HepG2 (cell line): ENCODE measurements around the gene CNP. TPM values are rescaled to one million over a fixed set of nuclear protein-coding genes. Genes with fewer than 3 reads are reported as not detected.

ENCODE experiments used
- AGO2 ChIP-seq: fragments of 200-400 bp; formaldehyde crosslinking; optimal IDR thresholded peaks from 2 replicates; pipeline ENCODE3; 2017; ENCODE audit warnings: mild to moderate bottlenecking, low read depth, low read length, moderate library complexity
- BORCS8-MEF2B ChIP-seq: sonication (generic); formaldehyde crosslinking; IDR thresholded peaks from 2 replicates; pipeline ENCODE4 v1.8.0; 2022; ENCODE audit warnings: mild to moderate bottlenecking, missing genetic modification reagents
- ETV6 ChIP-seq: sonication (generic); formaldehyde crosslinking; conservative IDR thresholded peaks from 2 replicates; pipeline ENCODE4 v1.4.0; 2020; ENCODE audit warnings: missing genetic modification reagents
- HOXD1 ChIP-seq: sonication (generic); formaldehyde crosslinking; IDR thresholded peaks from 2 replicates; pipeline ENCODE4 v1.5.0; 2020; ENCODE audit warnings: missing genetic modification reagents
- NFE2L2 ChIP-seq: fragments of 150-350 bp; IDR thresholded peaks from 2 replicates; pipeline ENCODE4 v1.6.1; 2014; ENCODE audit warnings: low read length
- NFYB ChIP-seq: sonication (generic); formaldehyde crosslinking; IDR thresholded peaks from 2 replicates; pipeline ENCODE4 v1.4.0; 2020; ENCODE audit warnings: missing genetic modification reagents
- SOX5 ChIP-seq: IDR thresholded peaks from 2 replicates; pipeline ENCODE4 v1.6.1; 2016; ENCODE audit warnings: borderline replicate concordance
- SP1 ChIP-seq, 2 experiments: fragments of 450-650 bp in 1 of 2; sonication (generic) in 1 of 2; formaldehyde crosslinking in 1 of 2; IDR thresholded peaks; 2 replicates each; pipeline versions ENCODE4 v1.4.0 to v1.6.1; 2016 to 2020; ENCODE audit warnings: missing genetic modification reagents in 1 of 2
- ZBTB26 ChIP-seq: IDR thresholded peaks from 2 replicates; pipeline ENCODE4 v1.6.1; 2016; ENCODE audit warnings: missing compliant biosample characterization, missing genetic modification reagents, borderline replicate concordance
- ZBTB42 ChIP-seq: sonication (generic); formaldehyde crosslinking; IDR thresholded peaks from 2 replicates; pipeline ENCODE4 v1.5.0; 2020; ENCODE audit warnings: mild to moderate bottlenecking, missing genetic modification reagents
- ZFP36L1 ChIP-seq: sonication (generic); formaldehyde crosslinking; IDR thresholded peaks from 2 replicates; pipeline ENCODE4 v1.8.0; 2022; ENCODE audit warnings: mild to moderate bottlenecking, missing genetic modification reagents, moderate library complexity
- ZNF20 ChIP-seq: sonication (generic); formaldehyde crosslinking; IDR thresholded peaks from 2 replicates; pipeline ENCODE4 v1.4.0; 2020; ENCODE audit warnings: mild to moderate bottlenecking, moderate library complexity, missing genetic modification reagents
- ZNF205 ChIP-seq: IDR thresholded peaks from 2 replicates; pipeline ENCODE4 v1.6.1; 2018; ENCODE audit warnings: missing biosample characterization, missing genetic modification reagents
- ZNF263 ChIP-seq: sonication (generic); formaldehyde crosslinking; IDR thresholded peaks from 2 replicates; pipeline ENCODE4 v1.4.0; 2020; ENCODE audit warnings: missing genetic modification reagents
- ZNF274 ChIP-seq: sonication (generic); formaldehyde crosslinking; IDR thresholded peaks from 2 replicates; pipeline ENCODE4 v1.5.1; 2020; ENCODE audit warnings: mild to moderate bottlenecking, missing genetic modification reagents
- ZNF276 ChIP-seq: sonication (generic); formaldehyde crosslinking; IDR thresholded peaks from 2 replicates; pipeline ENCODE4 v1.4.0; 2020; ENCODE audit warnings: mild to moderate bottlenecking, low read depth, missing genetic modification reagents
- ZNF280B ChIP-seq: sonication (generic); formaldehyde crosslinking; IDR thresholded peaks from 2 replicates; pipeline ENCODE4 v1.5.0; 2020; ENCODE audit warnings: missing genetic modification reagents, mild to moderate bottlenecking, borderline replicate concordance
- ZNF414 ChIP-seq: sonication (generic); formaldehyde crosslinking; IDR thresholded peaks from 2 replicates; pipeline ENCODE4 v1.5.0; 2020; ENCODE audit warnings: missing genetic modification reagents
- ZNF574 ChIP-seq: sonication (generic); formaldehyde crosslinking; IDR thresholded peaks from 2 replicates; pipeline ENCODE4 v1.4.0; 2020; ENCODE audit warnings: missing genetic modification reagents
- ZNF839 ChIP-seq: sonication (generic); formaldehyde crosslinking; IDR thresholded peaks from 2 replicates; pipeline ENCODE4 v1.4.0; 2020; ENCODE audit warnings: missing genetic modification reagents, mild to moderate bottlenecking, borderline replicate concordance
- polyA plus RNA-seq, 8 experiments: library from polyadenylated mRNA; depleted of rRNA in 3 of 8; stranded (reverse) in 7 of 8; unstranded in 1 of 8; fragments of >200 nt; fragmentation: Illumina TruSeq in 4 of 8; extraction: Trizol in 4 of 8; gene quantifications; 2 replicates each; pipeline versions ENCODE4 v1.2.1 to v1.2.3, GENCODE V29; 2011 to 2016; ENCODE audit warnings: low read depth in 4 of 8, missing spikeins in 1 of 8, mixed read lengths in 1 of 8; ENCODE audit not compliant: insufficient read depth in 1 of 8
- total RNA-seq, 5 experiments: library from RNA; depleted of rRNA; stranded (reverse); fragments of >200 nt; fragmentation: Illumina TruSeq; extraction: Trizol; gene quantifications; 2 replicates each; pipeline ENCODE4 v1.2.3, GENCODE V29; 2016; ENCODE audit warnings: low read depth in 1 of 5

CNP gene
- total and polyA plus RNA-seq, 2 of the 13 experiments (the other 11 are each of a cell fraction or from before 2014, with no cell fraction given), result 97.2 to 161 TPM

GRCh38 chr17:42016941-42017865 lies 50.6 kb downstream of the CNP start, which contains the start of gene DNAJC7 (continued):
- TF ChIP-seq ZNF276 (CRISPR knock-in tag) (0 out of 2 replicates have a peak, but pooled peaks have one; percentile 51), ZNF205 (CRISPR knock-in tag) (peak; percentile 94; the same call in 1 of the 2 replicates), HOXD1 (CRISPR knock-in tag) (peak; percentile 62; the same call in 1 of the 2 replicates), SOX5 (CRISPR knock-in tag) (peak; percentile 68), ZNF574 (peak; percentile 99), BORCS8-MEF2B (CRISPR knock-in tag) (peak; percentile 89), ZNF274 (CRISPR knock-in tag) (no peak), ZNF839 (CRISPR knock-in tag) (peak; percentile 75; the same call in 1 of the 2 replicates), ZNF280B (peak; percentile 95; the same call in 1 of the 2 replicates), AGO2 (peak; percentile 89), SP1 (IDR thresholded peaks at IDR 0.05) (no peak), SP1 (CRISPR knock-in tag; IDR thresholded peaks at IDR 0.05) (peak; percentile 76), ZBTB26 (CRISPR knock-in tag) (no peak; the same call in 1 of the 2 replicates), ZBTB42 (peak; percentile 78), ZNF414 (CRISPR knock-in tag) (peak; percentile 93), NFE2L2 (no peak), NFYB (CRISPR knock-in tag) (no peak), ZNF263 (CRISPR knock-in tag) (peak; percentile 55), ZFP36L1 (no peak; the same call in 1 of the 2 replicates), ZNF20 (CRISPR knock-in tag) (peak; percentile 89; the same call in 1 of the 2 replicates), ETV6 (CRISPR knock-in tag) (peak; percentile 84; the same call in 1 of the 2 replicates)
